GM19455 (cell line): ENCODE results near the gene TNIK.
A peak's percentile ranks its signal among the peaks of the same experiment; 100 is the strongest.
"Not testable (repeated sequence)": the region's sequence is repeated elsewhere in the genome, so short reads cannot be mapped to it uniquely, and the experiment has no call there.

Experiments used
- ATAC-seq: cut with Tn5 transposase; IDR thresholded peaks from one replicate; pipeline ENCODE4 v1.9.1; 2021; ENCODE audit not compliant: unreplicated experiment

The TNIK gene

DNA sequence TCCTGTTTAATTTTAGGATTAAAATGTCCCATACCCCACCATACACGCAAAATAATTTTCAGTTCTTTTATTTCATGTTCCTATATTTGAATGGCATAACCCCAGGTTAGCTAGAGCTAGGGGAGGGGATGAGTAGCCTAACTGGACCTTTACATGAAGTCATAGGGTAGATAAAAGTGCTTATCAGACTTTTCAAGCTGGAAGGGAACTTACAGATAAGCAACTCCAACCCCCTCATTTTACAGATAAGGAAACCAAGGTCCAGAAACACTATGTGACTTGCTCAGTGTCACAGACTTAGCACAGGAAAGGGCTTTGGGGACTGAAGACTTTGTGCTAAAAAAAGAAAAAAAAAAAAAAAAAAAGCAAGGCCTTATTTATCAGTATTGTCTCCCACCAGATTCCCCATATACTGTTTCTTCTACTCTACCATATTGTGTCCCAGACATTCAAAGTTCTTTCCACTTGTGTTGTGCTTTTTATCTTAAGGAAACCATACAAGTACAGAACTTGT is 10.6 kb upstream of the TNIK start:
- no peak for ATAC-seq

DNA sequence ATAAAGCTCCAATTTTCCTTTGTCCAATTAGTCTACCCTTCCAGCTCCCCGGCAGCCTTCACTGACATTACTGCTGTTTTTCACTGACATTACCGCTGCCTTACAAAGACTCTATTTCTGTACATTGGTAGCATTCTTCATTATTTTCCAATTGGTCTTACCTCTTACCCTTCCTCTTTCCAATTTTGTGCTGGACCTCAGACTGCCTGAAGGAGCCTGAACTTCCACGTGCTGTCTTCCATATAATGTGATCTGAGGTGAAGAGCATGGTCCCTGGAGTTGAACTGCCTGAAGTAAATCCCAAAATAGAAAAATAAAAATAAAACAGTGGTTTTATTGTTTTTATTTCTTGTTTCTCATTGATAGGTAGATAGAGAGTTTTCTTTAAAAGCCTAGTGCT is 9.2 kb upstream of the TNIK start:
- ATAC-seq: no peak

DNA sequence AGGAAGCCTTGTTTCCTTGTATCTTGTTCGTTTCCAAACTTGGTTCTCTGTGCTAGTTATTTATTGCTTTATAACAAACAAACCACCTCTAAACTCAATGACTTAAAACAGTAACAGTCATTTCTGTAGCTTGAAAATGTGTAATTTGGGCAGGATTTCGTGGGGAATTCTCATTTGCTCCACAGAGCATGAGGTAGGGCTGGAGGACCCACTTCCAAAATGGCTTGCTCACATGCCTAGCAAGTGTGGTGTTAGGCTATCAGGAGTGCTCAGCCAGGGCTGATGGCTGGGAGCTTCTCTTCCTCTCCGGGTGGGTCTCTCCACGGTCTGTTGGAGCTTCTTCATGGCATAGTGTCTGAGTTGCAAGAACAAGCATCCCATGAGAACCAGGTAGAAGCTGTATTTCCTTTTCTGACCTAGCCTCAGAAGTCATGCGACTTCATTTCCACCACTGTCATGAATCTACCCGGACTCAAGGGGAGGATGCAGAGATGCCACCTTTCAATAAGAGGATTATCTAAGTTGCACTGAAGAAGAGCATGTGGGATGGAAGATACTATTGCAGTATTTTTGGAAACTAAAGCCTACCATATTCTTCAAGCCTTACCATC is 8.2 kb upstream of the TNIK start:
- ATAC-seq: no peak

DNA sequence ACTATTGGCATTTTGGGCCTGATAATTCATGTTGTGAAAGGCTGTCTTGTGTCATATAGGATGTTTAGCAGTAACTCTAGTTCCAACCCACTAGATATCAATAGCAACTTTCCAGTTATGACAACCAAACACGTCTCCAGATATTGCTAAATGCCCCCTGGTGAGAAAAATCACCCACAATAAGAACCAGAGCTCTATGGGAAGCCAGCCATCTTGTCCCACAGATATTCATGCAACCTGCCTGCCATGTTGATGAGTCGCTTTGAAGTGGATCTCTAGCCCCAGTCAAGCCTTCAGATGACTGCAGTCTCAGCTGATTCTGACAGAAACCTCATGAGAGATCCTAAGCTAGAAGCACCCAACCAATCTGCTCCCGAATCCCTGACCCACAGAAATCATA is 5.6 kb upstream of the TNIK start:
- ATAC-seq: no peak

DNA sequence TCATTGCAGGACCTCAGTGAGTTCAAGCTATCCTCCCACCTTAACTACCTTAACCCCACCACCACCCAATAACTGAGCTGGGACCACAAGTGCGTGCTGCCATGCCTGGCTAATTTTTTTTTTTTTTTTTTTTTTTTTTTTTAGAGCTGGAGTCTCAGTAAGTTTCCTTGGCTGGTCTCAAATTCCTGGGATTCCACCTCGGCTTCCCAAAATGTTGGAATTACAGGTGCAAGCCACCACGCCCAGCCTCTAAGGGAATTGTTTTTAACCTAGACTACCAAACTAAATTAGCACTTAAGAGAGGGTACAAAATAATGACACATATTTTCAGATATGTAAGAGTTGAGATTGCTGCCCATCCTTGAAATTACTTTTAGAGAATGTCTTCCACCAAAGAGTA is 4.3 kb upstream of the TNIK start:
- no peak for ATAC-seq

DNA sequence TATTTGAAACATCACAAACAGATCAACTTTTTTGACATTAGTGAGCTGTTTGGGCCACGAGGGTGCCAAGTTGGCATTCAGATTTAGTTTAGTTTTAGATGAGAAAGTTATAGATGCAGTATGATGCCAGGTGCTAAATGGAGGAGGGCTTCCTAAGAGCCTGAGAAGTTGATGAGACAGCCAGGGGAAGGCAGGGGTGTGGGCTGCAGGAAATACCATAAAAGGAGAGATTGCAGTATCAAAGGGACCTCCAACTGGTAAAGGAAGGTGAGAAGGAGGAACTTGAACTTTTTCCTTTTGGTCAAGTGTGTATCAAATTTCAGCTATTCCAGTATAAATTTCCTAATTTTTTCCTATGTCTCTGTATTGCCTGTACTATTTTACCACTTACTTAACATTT is 2.0 kb upstream of the TNIK start:
- no peak for ATAC-seq

DNA sequence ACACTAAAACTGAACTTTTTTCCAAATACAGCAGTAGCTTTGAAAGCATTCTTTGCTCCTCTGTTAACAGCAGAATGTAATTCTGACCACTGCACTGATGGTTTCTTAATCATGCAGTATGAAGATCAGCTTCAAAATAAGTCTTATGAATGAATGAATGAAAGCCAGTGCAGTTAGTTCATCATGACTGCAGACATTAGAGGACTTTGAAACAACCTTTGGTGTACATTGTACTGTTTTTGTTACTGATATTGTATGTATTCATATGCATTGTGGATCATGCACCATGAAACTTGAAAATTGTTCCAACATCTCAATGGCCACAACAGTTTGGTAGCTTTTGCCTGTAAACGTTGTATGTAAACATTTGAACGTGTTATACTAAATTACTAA is 1.3 kb upstream of the TNIK start:
- no peak for ATAC-seq

DNA sequence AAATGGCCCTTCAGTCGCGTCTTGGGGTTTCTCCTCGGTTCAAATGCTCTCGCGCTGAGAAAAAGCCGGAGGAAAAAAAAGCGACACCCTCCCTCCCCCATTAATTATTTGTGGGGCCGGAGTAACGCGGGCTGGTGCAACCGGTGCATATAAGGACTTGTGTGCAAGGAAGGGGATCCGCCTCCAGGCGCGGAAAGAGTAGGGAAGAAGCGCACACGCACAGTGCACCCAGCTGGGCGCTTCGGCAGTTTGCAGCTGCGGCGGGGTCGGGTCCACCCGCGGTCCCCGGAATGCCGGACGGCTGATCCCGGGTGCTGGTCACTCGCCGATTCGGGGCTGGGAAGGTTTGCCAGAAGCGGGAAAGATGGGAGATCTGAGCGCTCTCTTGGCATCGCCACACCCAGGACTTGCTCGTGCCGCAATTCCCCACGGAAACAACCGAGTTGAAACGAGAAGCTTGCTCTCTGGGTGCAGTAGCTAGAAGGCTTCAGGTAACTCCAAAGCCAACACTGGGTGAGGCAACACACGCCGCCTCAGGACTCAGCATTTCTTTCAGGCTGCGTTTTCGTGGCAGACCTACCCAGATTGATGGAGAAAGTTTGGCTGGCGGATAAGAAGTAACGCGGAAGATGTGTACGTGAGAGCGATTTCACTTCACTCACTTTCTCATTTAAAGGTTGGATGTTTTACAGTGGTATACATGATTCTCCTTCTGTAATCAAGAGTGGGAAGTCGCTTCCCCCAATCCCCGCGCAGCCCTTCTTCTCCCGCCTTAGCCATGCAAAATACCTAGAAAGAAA is 720 bp upstream of the TNIK start:
- ATAC-seq: peak; percentile 41

DNA sequence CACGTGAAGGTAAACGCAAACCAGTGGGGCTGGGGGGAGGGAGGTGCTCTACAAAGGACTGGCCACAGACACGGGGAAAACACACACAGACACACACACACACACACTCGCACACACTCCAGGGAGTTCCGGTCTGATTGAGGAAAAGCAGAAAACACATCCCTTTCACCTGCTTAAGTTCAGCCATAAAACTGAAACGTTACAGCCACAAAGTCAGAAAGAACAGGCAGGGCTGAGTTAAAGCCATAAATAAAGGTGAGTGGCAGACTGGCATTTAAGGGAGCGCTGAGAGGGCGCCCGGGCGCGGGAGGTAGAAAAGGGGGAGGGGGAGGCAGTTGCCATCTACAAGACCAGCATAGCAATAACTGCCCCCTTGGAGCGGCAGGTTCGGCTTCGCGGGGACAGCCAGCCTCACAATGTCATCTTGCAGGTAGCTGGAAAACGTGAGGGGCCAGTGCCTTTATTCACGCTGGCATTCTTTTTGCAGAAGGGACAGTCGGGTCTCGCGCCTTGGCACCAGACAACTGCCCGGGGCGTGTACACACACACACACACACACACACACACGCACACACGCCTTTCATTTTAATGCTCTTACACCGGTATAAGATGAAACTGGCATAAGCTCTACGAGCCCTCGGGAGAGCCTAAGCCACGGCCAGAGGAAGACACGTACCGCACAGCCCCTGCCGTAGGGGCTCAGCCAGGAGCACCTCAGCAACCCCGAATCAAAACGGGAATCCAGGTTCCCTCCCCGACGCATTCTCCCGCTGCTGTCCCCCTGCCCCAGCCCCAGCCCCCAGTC is 866 bp downstream of the TNIK start:
- ATAC-seq: peak; percentile 22

DNA sequence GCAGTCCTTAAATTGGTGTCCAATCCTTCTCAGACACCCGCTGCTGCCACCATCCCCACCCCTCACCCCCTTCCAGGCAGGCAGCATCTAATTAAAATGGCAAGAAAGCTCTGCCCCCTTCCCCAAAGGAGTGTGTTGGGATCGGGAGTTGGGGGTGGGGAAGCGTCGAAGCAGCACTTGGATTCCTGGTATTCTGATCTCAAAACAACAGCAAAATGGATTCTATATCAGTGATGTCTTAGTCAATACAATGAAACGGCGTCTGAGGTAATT is 1.4 kb downstream of the TNIK start:
- ATAC-seq: no peak

DNA sequence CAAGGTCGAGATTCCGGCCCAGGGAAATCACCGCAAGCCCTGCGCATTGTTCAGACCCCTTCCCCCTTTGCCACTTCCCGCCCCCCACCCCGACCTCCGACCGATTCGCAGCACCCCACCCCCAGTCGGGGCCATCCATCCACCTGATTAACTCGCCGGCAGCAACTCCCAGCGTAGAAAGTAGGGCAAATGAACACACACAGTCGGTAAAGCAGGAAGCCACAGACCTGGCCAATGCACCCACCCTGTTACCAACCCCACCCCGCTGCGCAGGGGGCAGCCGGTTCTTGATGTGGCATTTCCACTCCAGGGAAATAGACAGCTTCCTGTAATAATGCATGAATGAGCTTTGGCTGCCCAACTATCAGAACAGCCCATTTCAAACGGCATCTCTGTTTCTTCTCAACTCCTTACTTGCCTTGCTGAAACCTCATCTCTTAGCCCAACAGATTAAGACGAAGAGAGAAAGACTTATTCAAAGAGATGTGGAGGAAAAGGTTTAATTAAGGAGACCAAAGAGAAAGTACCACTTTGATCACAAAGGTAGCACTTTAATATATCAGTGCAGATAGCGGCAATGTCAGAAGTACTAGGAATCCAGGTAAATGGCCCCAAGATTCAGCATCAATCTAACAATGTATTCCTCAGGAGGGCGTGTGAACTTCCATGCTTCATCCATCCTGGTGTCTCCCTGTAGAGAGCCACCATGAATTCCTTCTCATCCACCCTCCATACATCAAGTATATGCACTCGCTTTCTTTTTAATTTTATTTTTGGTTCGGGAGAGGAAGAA is 1.9 kb downstream of the TNIK start:
- ATAC-seq: no peak

DNA sequence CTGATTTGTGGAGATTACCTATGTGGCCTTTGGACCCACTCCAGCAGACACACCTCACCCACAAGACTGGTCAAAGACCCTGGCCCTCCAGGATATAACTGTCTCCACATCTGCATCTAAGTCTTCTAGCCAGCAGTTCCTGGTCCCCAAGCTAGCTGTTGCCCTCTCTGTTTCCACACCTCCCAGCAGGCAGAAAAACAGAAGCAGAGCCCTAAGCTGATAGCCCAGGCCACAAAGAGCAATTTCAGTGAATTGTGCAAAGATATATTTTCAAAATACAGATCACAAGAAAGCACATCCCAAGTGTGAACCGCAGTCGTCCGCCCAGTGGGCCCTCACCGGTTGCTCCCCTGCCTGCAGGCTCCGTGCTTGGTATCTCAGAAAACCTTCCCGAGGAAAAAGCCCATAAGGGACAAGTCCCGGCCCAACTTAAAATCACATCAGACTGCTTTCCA is 2.6 kb downstream of the TNIK start:
- no peak for ATAC-seq

DNA sequence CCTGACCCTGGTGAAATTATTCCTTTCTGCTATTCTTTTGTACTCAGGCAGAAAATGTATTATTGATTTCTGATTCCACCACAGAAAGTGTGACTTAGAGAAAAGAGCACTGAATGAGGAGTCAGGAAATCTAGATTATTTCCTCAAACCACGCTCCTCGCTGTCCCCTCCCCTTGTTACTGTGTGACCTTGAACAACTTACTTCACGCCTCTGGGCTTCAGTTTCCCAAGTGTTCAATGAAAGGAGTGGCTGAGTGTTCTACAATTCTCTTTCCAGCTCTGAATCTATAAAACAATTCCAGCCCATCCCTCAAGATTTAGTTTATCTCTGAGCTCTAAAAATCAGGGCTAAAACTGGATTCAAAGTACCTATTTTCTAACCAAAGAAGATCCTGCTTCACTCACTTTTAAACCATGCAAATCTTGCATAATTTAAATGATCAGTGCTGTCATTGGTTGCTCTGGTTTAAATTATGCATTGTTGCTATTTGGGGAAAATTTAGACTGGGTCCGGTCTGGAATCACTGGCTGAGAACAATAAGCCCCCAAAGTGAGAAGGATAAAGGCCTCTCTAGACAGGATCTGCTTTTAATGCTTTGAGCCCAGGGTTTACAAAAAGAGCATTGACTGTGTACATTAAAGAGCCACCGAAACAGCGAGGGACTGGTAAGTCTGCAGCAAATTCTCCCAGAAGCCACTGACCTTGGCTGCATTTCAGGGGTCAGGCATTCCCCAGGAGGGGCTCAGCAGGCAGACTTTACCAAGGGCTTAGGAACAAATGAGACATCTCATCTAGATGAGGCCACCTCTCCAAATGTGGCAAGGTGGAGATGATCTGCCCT is 3.2 kb downstream of the TNIK start:
- ATAC-seq: no peak

DNA sequence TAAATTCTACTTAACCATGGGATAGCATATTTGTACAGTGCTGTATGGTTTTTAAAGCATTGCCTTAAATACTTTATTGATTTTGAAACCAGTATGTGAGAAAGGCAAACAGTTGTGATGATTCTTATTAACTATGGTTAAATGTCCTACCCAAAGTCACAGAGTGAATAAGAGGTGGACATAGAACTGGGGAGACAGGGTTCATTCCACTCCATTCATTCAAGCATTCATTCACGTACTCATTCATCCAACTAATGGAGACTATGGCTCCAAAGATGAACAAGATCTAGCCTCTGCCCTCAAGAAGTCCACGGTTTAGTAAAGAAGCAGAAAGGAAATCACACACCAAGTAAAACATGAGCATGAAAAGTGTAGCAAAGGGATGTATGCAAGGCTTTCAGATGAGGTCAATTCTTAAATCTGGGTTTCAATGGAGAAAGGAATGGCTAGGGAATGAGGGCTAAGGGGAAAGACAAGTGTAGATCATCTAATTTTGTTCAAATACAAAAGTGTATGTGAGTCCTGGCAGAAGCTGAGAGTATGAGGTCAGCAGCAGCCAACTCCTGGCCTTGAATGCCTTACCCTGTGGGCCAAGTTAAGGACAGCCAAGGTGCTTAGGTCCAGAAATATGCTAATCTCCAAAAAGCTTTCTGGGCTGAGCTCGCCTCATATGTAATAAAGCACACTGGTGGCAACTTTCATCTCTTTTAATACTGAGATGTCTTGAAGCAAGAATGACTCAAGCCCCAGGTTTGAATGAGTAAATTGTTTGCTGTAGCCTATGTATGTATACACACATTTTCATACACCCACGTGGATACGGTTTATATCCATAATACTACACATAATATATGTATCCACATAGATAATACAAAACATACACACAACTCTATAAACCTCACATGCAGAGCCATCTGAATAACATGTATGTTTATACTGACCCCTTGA is 4.3 kb downstream of the TNIK start:
- no peak for ATAC-seq

DNA sequence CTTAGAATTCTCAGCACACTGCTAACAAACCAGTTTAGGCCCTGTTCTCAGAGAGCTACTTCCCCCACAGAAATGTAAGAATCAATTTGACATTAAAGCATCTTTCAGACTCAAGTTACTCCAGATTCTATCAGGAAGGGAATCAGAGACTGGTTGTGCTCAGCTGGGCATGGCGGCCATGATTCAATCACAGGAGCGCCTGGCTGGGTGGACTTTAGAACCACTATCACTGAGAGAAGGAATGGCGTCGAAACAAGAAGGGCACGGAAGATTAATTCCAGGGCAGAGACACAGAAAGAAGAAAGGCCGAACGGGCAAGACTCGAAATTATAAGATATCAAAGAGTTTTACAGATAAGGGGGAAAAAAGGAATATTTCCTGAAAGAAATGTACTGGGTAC is 6.2 kb downstream of the TNIK start:
- ATAC-seq: no peak

DNA sequence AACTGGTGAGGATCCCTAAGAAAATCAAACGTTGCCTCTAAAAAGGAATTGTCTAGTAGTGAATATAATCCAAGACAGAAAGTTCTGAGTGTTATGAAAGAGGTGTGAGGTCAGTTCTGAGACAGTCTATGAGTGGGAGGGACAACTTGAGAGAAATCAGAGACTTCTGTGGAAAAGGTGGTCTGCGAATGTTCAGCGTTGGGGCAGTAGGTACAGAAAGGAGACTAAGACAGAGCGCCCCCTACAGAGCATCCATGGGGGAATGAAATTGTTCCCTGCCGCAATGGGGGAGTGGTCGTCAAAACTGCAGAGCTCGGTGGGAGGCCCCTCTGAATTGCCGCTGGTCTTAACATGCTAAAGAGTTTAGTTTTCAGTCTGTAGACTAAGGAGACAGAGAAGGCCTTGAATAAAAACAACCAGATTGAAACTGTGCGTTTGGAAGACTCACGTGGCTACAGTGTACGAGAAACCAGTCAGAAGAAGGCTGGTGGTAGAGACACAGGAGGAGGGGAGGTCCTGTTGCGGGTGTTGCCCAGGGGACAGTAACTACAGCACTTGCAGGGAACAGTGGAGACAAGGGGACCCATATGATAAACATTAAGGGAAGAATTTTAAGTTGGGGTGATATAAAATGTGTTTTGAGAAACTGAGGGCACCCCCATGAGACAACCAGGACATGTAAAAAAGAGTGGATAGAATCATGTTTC is 6.9 kb downstream of the TNIK start:
- no peak for ATAC-seq

DNA sequence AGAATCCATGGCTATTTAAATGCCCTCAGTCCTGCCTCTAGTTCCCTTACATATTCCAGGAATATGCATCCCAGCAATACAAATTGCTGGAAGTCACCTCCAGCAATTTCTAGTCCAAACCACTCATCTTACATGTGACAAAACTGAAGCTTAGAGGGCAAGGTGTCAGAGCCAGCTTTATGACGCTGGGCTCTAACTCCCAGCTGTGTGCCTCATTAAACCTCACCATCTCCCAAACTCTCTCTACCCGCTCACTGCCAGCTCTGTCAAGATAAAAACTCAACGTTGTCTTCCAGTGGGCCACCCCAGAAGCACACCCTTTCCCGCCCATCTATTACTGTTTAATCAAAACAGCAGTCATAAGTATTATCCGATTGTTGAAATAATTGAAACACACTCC is 7.9 kb downstream of the TNIK start:
- ATAC-seq: no peak

DNA sequence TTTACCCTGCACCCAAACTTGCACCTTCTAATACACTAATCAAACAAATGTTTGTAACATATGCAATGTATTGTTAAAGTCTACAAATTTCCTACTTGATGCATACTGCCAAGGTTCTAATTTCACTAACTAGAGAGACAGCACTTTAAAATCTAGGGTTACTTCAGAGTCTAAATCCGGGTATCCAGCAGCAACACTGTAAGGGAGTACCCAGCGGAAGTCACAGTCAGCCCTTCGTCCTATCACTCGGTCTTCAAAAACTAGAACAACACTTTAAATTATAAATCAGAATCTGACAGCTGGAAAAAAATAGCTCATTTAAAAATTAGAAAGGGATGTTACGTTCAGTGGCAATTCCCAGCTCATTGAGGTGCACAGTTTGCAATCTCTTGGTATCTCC is 8.3 kb downstream of the TNIK start:
- no peak for ATAC-seq

DNA sequence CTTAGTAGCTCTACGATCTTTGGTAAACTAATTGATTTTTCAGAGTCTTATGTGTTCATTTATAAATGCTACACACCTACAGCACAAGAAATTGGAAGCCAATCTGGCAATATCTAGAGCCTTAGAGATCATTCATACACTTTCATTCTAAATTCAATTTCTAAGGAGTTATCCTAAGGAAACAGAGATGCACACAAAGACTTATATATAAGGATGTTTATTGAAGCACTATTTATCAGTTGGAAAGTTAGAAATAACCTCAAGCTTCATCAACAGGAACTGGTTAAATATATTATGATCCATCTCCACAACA is 12.7 kb downstream of the TNIK start:
- ATAC-seq: not testable (repeated sequence)
